WTC11 (cell line): Measurements from ENCODE around the gene SLC25A12.

Experiments used
- ESRRA ChIP-seq: sonication (generic); formaldehyde crosslinking; IDR thresholded peaks from 2 replicates; pipeline ENCODE4 v1.8.1; 2022; ENCODE audit warnings: mild to moderate bottlenecking, missing genetic modification reagents, borderline replicate concordance
- NFYB ChIP-seq: sonication (generic); formaldehyde crosslinking; conservative IDR thresholded peaks from 2 replicates; pipeline ENCODE4 v1.8.0; 2022; ENCODE audit warnings: low read depth, missing genetic modification reagents
- NR1H2 ChIP-seq: sonication (generic); formaldehyde crosslinking; IDR thresholded peaks from 2 replicates; pipeline ENCODE4 v1.9.0; 2021; ENCODE audit warnings: mild to moderate bottlenecking, moderate library complexity, missing genetic modification reagents
- RELA ChIP-seq: sonication (generic); formaldehyde crosslinking; IDR thresholded peaks from 2 replicates; pipeline ENCODE4 v1.8.1; 2022; ENCODE audit warnings: missing genetic modification reagents, mild to moderate bottlenecking, borderline replicate concordance
- TP53 ChIP-seq: sonication (generic); formaldehyde crosslinking; IDR thresholded peaks from 2 replicates; pipeline ENCODE4 v1.8.1; 2023; ENCODE audit warnings: mild to moderate bottlenecking, missing genetic modification reagents
- TF ChIP-seq, protein P1 (sequence below): fragments of 200-600 bp; IDR thresholded peaks from 2 replicates; pipeline ENCODE4 v1.8.0; 2022; ENCODE audit warnings: antibody characterized with exemption
- TF ChIP-seq, protein P2 (sequence below): sonication (generic); formaldehyde crosslinking; IDR thresholded peaks from 2 replicates; pipeline ENCODE4 v1.8.1; 2023; ENCODE audit warnings: mild to moderate bottlenecking, missing genetic modification reagents, moderate library complexity
- TF ChIP-seq, protein P3 (sequence below): fragments of 250-450 bp; sonication (Bioruptor Pico); IDR thresholded peaks from 2 replicates; pipeline ENCODE4 v1.9.0; 2021; ENCODE audit warnings: mild to moderate bottlenecking

DNA sequence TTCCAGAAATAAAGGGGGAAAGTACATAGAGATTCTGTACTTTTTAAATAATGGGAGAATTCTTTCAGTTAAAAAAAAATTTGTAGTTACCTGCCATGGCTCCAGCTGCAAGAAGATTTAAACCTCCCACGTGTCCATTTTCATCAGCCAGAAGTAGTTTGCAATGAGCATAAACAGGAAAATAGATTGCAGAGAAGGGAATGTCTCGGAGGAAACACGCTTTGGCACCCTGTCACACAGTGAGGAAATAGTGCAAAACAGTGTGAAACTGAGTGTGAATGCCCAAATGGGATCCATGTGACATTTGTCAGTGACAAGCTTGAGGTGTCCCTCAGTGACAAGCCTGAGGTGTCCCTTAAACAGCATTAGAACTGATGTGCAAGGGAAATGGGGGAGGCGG, 102.7 kb downstream of the SLC25A12 start:
- TF ChIP-seq, protein P1, sequence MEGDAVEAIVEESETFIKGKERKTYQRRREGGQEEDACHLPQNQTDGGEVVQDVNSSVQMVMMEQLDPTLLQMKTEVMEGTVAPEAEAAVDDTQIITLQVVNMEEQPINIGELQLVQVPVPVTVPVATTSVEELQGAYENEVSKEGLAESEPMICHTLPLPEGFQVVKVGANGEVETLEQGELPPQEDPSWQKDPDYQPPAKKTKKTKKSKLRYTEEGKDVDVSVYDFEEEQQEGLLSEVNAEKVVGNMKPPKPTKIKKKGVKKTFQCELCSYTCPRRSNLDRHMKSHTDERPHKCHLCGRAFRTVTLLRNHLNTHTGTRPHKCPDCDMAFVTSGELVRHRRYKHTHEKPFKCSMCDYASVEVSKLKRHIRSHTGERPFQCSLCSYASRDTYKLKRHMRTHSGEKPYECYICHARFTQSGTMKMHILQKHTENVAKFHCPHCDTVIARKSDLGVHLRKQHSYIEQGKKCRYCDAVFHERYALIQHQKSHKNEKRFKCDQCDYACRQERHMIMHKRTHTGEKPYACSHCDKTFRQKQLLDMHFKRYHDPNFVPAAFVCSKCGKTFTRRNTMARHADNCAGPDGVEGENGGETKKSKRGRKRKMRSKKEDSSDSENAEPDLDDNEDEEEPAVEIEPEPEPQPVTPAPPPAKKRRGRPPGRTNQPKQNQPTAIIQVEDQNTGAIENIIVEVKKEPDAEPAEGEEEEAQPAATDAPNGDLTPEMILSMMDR, result no peak
- TF ChIP-seq, protein P2, sequence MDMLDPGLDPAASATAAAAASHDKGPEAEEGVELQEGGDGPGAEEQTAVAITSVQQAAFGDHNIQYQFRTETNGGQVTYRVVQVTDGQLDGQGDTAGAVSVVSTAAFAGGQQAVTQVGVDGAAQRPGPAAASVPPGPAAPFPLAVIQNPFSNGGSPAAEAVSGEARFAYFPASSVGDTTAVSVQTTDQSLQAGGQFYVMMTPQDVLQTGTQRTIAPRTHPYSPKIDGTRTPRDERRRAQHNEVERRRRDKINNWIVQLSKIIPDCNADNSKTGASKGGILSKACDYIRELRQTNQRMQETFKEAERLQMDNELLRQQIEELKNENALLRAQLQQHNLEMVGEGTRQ (CRISPR knock-in tag), result no peak
- TF ChIP-seq NR1H2 (CRISPR knock-in tag) (no peak), ESRRA (CRISPR knock-in tag) (no peak), TP53 (CRISPR knock-in tag) (no peak), RELA (CRISPR knock-in tag) (no peak), NFYB (no peak)
- TF ChIP-seq, protein P3, sequence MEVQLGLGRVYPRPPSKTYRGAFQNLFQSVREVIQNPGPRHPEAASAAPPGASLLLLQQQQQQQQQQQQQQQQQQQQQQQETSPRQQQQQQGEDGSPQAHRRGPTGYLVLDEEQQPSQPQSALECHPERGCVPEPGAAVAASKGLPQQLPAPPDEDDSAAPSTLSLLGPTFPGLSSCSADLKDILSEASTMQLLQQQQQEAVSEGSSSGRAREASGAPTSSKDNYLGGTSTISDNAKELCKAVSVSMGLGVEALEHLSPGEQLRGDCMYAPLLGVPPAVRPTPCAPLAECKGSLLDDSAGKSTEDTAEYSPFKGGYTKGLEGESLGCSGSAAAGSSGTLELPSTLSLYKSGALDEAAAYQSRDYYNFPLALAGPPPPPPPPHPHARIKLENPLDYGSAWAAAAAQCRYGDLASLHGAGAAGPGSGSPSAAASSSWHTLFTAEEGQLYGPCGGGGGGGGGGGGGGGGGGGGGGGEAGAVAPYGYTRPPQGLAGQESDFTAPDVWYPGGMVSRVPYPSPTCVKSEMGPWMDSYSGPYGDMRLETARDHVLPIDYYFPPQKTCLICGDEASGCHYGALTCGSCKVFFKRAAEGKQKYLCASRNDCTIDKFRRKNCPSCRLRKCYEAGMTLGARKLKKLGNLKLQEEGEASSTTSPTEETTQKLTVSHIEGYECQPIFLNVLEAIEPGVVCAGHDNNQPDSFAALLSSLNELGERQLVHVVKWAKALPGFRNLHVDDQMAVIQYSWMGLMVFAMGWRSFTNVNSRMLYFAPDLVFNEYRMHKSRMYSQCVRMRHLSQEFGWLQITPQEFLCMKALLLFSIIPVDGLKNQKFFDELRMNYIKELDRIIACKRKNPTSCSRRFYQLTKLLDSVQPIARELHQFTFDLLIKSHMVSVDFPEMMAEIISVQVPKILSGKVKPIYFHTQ, result no peak
